GM12864 (cell line): ENCODE measurements around the gene COL2A1.
"Not testable (repeated sequence)": the region's sequence is repeated elsewhere in the genome, so short reads cannot be mapped to it uniquely, and the experiment has no call there.

ENCODE experiments used
- DNase-seq: peaks from one replicate; pipeline ENCODE4 v3.0.0-alpha.2; 2011; ENCODE audit warnings: low read depth
- H3K4me3 ChIP-seq: 2 replicates; pipeline ENCODE4 v1.5.1; 2011; ENCODE audit warnings: mild to moderate bottlenecking, low read depth, low read length, control low read depth
- TF ChIP-seq, protein P1 (sequence below): IDR thresholded peaks from 2 replicates; pipeline ENCODE4 v1.5.1; 2011; ENCODE audit warnings: low read depth, mild to moderate bottlenecking, moderate library complexity, low read length, control low read depth, inconsistent platforms; ENCODE audit errors: missing control alignments

COL2A1 gene

DNA sequence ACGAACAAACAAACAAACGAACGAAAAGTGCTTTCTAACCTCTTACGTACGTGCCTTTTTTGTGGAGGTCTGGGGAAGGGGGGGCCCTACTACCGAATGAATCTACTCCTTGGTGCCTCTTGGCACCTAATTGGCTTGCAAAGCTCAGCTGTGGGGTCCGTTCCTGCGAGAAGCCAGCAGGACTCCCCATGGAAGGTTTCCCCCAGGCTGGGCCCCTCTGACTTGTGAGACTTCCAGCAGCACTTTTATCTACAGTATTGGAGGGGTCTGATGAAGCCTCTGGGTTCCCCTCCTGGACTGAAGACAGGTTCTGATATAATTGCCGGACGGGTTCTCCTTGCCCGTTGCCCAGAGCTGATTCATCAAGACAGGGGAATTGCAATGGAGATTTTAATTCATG is 42.1 kb downstream of the COL2A1 start:
- H3K4me3 ChIP-seq, result no peak overlapping the region
- TF ChIP-seq, protein P1, sequence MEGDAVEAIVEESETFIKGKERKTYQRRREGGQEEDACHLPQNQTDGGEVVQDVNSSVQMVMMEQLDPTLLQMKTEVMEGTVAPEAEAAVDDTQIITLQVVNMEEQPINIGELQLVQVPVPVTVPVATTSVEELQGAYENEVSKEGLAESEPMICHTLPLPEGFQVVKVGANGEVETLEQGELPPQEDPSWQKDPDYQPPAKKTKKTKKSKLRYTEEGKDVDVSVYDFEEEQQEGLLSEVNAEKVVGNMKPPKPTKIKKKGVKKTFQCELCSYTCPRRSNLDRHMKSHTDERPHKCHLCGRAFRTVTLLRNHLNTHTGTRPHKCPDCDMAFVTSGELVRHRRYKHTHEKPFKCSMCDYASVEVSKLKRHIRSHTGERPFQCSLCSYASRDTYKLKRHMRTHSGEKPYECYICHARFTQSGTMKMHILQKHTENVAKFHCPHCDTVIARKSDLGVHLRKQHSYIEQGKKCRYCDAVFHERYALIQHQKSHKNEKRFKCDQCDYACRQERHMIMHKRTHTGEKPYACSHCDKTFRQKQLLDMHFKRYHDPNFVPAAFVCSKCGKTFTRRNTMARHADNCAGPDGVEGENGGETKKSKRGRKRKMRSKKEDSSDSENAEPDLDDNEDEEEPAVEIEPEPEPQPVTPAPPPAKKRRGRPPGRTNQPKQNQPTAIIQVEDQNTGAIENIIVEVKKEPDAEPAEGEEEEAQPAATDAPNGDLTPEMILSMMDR, result no peak
- no peak for DNase-seq

DNA sequence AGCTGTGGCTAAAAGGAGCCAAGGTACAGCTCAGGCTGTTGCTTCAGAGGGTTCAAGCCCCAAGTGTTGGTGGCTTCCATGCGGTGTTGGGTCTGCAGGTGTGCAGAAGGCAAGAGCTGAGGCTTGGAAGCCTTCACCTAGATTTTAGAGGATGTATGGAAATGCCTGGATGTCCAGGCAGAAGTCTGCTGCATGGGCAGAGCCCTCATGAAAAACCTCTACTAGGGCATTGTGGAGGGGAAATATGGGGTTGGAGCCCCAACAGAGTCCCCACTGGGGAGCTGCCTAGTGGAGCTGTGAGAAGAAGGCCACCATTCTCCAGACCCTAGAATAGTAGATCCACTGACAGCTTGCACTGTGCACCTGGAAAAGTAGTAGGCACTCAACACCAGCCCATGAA is 46.6 kb downstream of the COL2A1 start:
- H3K4me3 ChIP-seq, DNase-seq: not testable (repeated sequence)

DNA sequence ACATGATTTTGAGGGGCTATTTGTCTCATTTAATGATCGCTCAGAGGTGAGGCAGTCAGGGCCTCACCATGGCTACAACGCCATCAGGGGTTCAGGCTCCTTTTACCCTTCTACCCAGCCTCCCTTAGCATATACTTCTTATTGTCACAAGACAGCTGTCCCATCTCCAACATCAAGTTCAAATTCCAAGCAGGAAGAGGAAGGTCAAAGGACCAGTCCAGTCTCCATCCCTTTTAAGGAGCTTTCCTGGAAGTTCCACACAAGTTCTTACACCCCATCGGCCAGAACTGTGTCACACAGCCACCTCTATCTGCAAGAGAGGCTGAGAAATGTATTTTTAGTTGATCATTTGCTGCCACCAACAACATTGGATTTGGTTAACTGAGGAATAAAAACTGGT is 49.2 kb downstream of the COL2A1 start:
- TF ChIP-seq, protein P1, result no peak
- H3K4me3 ChIP-seq, result no peak overlapping the region
- no peak for DNase-seq

DNA sequence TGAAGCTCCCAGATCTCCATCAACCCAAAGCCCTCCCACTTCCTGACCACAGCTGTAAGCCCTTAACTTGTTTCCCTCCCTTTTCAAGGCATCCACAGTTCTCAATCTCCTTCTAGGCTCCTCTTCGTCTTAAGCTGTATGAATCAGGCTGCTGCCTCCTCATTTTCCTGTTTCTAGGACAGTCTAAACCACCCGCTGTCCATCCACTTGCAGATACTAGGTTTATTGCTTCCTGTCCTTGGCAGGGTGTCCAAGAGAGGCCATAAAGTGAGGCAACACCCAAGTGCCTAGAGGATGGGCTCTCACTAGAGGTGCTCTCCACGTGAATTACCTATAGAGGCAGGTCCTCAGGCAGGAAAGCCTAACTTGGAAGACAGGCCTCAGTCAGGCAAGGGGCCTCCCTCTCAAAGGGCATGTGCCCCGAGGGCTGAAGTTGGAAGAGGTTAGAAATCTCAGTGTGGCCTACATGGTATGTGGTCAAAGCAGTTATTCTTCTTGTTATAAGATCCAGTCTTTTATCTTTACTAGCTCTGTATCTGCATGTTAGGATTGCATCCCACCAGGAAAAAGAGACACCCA is 49.7 kb downstream of the COL2A1 start:
- no peak overlapping the region for H3K4me3 ChIP-seq
- DNase-seq, result no peak
- TF ChIP-seq, protein P1, result no peak

DNA sequence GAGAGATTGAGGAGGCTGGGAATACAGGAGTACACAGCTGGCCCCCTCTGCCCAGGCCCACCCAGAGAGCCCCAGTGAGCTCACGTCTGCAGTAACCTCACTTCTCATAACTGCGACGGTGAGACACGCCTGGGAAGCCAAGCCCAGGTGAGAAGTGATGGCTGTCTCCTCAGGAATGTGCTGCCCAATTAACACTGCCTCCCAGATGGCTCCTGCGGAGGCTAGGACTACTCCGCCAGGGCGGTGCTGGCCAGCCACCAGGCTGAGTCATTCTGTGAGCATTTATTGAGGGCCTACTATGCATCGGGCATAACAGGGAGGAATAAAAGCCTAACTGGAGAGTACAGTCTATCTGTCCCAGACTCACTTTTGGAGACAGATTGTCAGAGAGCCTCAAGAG is 50.2 kb downstream of the COL2A1 start:
- H3K4me3 ChIP-seq, result no peak overlapping the region
- DNase-seq, result no peak
- TF ChIP-seq, protein P1, result no peak

DNA sequence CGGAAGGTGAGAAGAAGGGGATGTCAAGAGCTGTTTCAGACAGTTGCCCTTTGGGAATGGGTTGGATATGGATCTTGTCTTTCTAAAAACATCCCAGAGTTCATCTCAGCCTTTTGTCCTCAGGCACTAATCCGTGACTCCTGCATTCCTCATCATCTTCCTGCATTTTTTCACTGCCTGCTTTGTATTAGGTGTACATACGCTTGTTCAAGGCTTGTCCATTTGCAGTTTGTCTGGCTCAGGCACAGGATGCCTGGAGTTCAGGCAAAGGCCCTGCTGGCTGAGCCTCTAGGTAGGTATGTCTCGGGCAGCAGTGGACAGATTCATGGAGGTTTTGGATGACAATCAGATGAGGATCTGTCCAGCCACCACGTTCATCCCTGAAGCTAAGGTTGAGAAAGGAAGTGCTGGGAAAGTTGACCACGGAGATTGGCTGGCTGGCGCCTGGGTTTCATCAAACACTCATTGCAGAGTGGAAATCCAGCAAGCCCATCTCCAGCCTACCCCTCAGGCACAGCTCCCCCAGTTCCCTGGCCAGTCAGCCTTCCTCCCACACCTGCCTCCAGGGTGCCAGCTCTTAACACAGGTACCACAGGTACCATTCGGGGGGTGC is 53.3 kb downstream of the COL2A1 start:
- no peak for DNase-seq
- TF ChIP-seq, protein P1, result no peak
- no peak overlapping the region for H3K4me3 ChIP-seq

DNA sequence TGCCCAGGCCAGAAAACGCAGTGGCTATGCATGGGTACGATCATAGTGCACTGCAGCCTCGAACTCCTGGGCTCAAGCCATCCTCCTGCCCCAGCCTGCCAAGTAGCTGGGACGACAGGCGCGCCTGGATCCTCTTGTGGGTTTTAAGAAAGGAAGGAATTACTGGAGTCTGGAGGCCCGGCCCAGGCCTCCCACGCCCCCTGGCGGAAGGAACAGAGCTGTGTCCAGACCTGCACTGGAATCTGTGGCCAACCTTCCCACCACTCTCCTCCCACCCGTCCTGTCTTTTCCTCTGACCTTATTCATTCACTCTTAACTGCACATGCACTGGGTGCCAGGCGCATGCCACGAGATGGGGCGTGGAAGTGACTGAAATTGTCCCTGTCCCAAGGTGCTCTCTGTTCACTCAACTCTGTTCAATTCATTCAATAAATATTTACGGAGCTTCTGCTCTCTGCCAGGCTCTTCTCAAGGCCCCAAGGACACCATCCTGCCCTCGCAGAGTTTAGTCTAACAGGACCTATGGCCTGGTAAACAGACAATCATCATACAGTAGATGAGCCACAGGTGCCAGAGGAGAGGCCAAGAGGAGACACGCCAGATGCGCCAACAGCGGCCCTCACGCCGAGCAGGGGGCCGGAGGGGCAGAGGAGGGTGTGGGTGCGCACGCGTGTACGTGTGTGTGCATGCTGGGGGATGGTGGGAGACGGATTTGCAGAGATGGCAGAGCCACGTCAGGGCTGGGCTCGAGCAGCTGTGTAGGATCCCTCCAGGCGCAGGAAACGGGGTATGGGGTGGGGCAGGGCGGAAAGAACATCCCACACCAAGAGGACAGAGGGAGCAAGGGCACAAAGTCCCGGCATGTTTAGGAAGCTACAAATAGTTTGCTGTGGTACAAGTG is 54.6 kb downstream of the COL2A1 start:
- H3K4me3 ChIP-seq, result no peak overlapping the region
- TF ChIP-seq, protein P1, result peak; percentile 96
- no peak for DNase-seq
